ENCODE measurements around the gene OAS1.

Gene OAS1

GRCh38 chr12:112967306-112967705 lies 60.5 kb downstream of the OAS1 start:
- no peak for DNase-seq (ENCODE audit: low read depth)

DNA sequence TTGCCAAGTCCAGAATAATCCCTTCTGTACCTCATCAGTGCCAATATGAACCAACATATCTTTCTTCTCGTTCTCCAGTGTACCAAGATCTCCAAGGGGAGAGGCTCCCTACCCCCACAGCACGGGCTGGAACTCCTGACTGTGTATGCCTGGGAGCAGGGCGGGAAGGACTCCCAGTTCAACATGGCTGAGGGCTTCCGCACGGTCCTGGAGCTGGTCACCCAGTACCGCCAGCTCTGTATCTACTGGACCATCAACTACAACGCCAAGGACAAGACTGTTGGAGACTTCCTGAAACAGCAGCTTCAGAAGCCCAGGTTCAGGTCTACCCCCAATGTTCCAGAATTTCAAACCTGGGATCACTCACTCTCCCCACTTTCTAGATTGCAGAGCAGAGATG lies 61.1 kb downstream of the OAS1 start:
- DNase-seq (ENCODE audit: low read depth): no peak
